Esophagus mucosa (tissue), 1 donor: Measurements from ENCODE around the gene ADGRG3. TPM values are rescaled to one million over a fixed set of nuclear protein-coding genes. Genes with fewer than 3 reads are reported as not detected.
"Not testable (repeated sequence)": the region's sequence is repeated elsewhere in the genome, so short reads cannot be mapped to it uniquely, and the experiment has no call there.

Source experiments
- ATAC-seq: fragments of 200-7000 bp; cut with Tn5 transposase; one replicate; pipeline ENCODE4 v1.9.1; 2020
- total RNA-seq: library from RNA; stranded (reverse); gene quantifications from one replicate; pipeline ENCODE4 v1.2.4, GENCODE V29; 2023
- donor health status: DM: yes; HTN: yes; CAD: no.

Gene ADGRG3
- total RNA-seq, 1 donor from 2014 or later = 0.84 TPM

DNA sequence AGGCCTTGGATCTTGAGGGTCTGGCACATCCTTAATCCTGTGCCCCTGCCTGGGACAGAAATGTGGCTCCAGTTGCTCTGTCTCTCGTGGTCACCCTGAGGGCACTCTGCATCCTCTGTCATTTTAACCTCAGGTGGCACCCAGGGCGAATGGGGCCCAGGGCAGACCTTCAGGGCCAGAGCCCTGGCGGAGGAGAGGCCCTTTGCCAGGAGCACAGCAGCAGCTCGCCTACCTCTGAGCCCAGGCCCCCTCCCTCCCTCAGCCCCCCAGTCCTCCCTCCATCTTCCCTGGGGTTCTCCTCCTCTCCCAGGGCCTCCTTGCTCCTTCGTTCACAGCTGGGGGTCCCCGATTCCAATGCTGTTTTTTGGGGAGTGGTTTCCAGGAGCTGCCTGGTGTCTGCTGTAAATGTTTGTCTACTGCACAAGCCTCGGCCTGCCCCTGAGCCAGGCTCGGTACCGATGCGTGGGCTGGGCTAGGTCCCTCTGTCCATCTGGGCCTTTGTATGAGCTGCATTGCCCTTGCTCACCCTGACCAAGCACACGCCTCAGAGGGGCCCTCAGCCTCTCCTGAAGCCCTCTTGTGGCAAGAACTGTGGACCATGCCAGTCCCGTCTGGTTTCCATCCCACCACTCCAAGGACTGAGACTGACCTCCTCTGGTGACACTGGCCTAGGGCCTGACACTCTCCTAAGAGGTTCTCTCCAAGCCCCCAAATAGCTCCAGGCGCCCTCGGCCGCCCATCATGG, 4.0 kb upstream of the ADGRG3 start:
- no peak for ATAC-seq

DNA sequence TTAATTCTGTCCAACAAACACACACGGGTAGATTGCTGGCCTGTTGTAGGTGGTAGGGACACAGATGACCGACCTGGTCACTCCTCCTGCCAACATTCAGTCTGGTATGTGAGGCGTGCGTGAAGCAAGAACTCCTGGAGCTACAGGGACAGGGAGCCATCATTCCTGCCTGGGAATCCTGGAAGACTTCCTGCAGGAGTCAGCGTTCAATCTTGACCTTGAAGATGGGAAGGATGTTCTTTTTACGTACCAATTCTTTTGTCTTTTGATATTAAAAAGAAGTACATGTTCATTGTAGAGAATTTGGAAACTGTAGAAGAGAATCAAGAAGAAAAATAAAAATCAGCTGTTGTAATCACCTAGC, 3.5 kb upstream of the ADGRG3 start:
- ATAC-seq = no peak

DNA sequence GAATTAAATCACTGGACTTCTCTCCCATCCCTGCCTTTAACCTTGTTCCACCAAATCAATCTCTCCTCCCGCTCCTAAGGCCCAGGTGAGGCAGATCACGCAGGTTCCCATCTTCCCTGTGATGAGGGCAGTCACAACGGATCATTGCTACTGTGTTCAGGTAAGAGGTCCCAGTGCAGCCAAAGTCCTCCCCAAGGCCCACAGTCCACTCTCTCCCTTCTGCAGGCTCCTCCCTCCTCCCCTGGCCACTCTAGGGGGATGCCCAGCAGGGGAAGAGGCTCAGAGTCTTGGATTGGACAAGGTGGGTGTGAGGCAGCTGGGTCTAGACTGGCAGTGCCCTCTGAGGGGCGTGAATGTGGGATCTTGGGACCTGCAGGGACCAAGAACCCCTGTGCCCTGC, 2.6 kb upstream of the ADGRG3 start:
- ATAC-seq = no peak

DNA sequence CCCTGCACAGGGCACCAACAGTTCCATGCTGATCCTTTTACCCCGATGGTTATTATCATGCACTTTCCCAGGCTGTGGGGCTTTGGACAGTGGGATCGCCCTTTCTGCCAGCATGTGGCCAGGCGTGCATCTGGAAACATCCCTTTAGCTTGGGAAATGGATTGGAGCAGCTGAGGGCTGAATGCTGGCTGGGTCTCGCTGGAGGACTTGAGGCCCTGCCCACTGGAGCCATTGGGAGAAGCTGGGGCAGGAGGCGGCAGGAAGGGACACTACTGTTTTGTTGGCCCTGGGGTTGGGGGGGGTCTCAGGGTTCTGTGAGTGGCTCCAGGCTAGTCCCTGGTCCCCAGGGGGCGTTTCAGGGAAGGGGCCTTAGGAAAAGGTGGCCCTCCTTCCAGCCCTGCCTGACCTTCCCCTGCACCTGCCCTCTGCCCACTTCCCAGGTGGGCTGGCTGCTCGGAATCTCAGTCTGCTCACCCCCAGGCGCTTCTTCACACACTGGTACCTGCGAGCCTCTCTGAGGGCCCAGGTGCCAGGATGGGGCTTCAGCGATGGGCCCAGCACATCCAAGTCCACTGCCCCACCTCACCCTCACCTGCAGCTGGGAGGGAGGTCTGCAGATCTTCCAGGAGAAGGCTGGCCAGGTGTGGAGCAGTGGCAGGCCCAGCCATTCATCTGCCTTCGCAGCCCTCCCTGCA, 1.6 kb upstream of the ADGRG3 start:
- ATAC-seq = peak; percentile 3

DNA sequence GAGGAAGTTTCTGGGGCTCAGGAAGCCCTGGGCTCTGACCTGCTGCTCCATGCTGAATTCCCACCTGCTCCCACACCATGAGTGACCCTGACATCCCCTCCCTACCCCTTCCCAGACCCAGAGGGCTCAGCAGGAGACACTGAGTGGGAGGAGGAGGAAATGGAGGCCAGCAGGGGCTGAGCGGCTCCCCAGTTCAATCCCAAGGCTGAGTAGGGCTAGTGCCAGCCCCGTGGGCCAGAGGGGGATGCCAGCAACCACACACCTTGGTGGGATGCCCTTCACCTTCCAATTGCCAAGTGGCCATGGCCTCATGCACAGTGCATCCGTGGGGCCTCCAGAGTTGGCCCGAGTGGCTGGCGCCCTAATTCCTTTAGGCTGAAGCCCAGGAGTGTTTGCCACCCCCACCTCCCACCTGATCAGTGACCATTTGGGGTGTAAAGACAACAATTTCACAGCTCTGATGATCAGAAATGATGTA, 1.0 kb upstream of the ADGRG3 start:
- ATAC-seq = peak; percentile 5

DNA sequence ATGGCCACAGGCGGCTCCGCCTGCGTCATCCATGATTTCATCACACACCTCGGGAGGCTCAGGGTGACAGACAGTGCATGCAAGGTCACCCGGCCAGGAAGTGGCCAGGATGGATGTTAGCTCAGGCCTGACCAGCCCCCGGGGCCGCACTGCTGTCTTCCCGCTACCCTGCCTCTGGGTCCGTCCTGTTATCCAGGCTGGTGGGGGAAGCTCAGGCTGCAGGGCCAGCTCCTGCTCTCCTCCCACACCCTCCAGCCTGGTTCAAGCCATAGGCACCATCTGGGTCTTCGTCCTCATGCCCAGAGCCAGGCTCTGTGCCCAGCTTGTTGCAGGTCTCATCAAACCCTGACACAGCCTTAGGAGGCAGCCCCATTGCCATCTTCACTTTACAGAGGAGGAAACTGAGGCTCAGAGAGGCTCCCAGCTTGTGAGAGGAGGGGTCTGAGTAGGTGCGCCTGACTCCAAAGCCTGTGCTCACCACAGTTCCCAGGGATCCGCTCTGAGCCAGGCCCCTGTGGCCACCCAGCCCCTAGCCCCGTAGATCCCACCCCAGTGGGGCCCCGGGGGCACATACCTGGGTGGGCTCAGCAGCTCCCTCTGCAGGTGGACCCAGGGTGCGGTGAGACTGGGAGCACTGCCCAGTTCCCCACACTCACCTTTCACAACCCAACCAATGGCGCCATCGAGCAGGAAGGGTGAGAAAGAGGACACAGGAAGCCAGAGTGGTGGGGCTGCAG, 412 bp upstream of the ADGRG3 start:
- peak; percentile 54 for ATAC-seq

DNA sequence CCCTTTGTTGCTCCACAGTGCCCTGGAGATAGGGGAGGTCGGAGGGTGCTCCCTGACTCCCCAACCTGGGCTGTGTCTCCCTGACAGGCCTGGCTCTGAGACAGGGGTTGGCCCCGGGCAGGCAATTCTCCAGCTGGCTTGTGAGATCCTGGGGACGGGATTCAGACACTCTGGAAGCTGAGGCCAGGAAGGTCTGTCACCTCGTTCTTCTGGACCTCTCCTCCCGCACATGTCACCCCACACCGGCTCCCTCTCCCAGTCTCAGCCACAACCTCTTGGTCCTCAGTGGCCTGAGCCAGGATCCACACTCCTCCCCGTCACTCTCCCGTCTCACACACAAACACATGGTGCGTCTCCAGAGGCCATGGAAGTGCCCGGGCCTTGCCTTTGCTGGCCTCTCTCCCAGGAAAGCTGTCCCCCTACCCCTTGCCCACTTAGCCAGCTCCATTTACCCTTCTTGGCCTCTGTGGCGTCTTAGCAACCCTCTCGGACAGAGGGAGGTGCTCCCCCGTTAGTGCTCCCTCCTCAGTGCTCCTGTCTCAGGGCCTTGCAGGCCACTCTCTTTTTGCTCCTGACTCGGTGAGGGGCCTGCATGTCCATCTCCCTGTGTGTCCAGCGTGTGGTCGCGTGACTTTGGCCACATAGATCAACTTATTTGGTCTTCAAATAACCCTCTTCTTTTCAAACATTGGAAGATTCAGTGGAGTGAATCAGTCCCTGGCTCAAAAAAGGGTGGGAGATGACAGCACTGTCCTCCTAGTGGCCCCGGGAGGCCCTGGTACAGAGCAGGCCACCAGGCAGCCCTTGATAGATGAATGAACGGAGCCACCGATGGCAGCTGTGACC, 747 bp downstream of the ADGRG3 start:
- ATAC-seq = no peak

DNA sequence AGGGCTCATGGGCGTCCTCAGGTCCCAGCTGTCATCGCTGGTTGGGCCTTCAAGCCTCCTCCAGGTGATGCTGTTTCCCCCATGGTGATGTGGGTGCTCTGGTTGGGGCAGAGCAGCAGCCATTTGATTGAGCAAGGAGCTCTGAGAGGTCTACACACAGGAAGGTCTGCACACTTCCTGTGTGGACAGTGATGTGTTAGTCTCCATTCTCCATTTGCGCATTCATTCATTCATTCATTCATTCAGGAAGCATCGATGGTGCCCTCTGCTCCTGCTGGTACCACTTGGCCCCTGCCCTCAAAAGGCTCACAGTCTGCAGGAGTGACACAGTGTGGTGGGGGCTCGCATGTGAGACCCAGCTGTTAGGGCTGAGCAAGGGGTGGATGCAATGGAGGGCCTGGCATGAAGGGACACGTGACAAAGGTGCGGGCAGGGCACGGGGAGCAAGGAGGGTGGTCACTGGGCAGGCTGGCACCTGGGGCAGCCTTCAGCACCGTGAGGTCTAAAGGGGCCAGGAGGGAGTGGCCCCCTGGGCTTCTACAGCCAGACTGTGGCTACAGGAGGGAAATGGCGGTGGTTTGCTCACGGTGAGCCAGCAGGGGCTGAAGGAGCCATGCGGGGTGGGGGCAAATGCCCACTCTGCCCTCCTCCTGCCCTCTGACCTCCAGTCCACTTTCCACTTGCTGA, 1.5 kb downstream of the ADGRG3 start:
- no peak for ATAC-seq

DNA sequence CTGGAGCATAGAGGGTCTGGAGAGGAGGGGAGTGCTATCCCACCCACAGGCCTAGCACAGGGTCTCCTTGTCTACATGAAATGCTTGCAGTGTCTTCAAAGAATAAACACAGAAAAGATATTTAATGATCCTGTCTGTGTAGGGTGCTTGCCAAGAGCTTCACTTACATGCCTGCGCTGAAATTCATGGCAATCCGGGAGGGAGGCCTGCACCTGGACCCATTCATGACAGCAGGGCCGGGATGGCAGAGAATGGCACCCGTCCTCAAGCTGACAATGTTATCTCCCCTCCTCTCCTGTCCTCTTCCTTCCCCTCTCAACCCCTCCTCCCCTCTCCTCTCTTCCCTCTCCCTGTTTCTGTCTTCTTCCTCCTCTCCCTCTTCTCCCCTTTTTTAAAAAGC, 2.1 kb downstream of the ADGRG3 start:
- no peak for ATAC-seq

DNA sequence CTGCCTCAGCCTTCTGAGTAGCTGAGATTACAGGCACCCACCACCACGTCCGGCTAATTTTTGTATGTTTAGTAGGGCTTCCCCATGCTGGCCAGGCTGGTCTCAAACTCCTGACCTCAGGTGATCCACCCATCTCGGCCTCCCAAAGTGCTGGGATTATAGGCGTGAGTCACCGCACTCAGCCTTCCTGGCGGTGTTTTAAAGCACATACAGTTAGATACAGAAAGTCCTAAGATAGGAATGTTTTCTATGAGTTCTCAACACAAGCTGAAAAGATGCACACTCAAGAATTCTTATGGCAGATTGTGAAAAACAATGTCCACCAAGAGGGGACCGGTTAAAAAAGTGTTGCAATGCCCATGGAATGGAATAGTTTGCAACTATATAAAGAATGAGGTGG, 3.3 kb downstream of the ADGRG3 start:
- ATAC-seq = not testable (repeated sequence)

DNA sequence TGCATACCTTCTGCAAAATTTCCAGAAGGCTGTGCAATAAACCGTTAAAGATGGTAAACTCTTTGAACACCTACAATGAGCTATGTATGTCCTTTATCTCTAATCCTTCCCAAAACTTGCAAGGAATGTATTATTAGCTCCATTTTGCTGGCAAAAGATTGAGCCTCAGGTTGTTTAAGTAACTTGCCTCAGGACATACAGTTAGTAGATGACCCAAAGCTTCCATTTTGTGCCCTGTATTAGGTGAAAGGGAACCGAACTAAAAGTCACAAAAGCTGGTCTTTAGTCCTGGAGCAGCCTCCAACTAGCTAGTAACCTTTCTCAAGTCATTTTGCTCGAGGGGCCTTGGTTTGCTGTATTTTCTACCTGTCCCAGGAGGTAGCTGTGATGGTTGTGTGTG, 4.3 kb downstream of the ADGRG3 start:
- ATAC-seq = no peak

DNA sequence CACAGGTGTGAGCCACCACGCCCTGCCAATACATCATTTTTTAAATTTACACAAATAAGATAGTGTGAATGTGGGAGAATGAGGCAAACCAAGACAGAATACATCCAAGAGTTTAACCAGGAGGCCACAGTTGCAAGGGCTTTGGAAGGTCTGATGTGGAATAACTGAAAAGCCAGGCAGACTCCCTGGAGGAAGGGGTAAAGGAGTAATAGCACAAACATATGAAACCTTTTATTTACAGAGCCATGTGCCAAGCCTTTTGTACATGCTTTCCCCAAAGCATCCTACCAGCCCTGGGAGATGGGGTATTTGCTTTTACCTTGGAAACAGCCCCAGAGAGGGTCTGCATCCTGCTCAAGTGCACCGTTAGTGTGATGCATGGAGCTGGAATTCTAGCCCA, 4.7 kb downstream of the ADGRG3 start:
- no peak for ATAC-seq

DNA sequence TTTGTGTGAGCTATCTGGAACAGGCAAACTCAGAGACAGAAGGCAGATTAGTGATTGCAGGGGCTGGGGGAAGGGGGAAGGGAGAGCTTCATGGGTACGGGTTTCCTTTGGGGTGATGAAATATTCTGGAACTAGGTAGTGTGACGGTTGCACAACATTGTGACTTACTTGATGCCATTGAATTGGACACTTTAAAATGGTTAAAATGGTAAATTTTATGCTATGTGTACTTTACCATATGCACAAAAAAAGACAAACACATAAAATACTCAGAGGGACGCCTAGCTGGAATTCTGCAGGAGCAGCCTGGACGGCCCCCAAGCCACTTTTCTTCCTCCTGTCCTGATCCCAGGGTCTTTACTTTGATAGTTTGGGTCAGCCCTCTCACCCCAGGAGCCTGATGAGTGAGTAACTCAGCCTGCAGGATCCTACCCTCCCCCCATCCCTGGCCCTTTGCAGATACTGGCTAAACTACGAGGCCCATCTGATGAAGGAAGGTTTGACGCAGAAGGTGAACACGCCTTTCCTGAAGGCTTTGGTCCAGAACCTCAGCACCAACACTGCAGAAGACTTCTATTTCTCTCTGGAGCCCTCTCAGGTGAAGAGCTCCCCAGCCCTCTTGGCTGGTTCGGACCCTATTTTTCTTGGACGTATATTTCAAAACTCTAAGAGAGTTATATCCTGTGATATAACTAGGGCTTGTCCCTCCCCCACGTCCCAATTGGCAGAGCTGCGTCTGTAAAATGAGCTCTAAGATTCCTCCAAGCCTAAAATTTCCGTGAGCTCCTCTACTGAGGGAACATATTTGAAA, 7.8 kb downstream of the ADGRG3 start:
- ATAC-seq = no peak

DNA sequence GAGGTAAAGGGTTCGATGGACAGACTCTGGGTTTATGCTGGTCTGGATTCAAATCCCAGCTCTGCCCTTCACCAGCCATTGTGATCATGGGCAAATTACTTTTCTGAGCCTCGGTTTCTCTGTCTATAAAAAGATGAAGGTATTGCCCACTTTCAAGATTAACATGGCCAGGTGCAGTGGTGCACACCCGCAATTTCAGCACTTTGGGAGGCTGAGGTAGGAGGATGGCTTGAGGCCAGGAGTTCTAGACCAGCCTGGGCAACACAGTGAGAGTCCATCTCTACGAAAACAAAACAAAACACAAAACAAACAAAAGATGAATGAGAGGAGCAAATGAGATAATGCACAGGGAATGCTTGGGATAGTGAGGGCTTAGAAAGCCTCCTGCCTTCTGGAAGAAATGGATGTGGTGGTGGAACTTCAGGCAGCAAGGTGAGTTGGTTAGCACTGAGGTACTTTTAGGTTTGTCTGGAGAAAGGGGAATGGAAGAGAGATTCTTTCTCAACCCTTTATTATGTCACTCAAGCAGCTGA, 8.5 kb downstream of the ADGRG3 start:
- no peak for ATAC-seq

DNA sequence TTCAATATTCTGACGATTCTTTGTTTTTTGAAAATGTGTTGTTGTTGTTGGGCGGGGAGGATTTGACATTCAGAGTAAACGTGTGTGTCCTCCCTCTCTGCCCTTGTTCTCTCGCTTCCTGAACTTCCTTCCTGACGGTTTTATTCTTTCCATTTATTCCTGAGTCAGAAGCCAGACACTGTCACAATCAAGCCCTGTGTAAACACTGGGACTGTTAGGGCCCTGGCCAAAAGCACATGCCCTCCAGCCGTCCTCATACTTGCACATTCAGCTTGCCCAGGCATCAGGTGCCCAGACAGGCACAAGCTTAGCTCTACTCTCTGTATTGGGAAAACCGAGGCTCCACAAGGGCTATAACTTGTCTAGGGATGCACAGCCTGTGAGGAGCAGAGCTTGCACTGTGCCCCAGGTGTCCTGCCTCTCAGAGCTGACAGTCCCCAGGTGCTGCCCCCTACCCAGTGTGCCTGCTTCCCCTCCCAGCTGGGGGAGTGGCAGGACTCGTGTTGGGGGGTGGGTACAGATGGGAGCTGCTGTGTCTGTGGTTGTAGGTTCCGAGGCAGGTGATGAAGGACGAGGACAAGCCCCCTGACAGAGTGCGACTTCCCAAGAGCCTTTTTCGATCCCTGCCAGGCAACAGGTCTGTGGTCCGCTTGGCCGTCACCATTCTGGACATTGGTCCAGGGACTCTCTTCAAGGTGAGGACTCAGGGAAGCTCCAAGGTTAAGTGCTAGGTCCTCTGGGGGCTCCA, 9.7 kb downstream of the ADGRG3 start:
- peak; percentile 80 for ATAC-seq

DNA sequence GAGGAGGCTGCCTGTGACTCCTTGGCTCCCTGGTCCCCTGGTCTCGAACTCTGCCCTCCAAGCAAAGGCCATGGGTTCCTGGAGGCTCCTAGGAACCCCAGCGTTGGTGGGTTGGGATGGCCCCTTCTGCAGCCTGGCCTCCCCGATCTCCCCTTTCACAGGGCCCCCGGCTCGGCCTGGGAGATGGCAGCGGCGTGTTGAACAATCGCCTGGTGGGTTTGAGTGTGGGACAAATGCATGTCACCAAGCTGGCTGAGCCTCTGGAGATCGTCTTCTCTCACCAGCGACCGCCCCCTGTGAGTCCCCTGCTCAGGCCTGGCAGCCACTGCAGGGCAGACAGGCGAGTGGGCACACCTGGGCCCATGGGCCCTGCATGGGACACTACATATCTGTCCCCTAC, 10.9 kb downstream of the ADGRG3 start:
- ATAC-seq = no peak

DNA sequence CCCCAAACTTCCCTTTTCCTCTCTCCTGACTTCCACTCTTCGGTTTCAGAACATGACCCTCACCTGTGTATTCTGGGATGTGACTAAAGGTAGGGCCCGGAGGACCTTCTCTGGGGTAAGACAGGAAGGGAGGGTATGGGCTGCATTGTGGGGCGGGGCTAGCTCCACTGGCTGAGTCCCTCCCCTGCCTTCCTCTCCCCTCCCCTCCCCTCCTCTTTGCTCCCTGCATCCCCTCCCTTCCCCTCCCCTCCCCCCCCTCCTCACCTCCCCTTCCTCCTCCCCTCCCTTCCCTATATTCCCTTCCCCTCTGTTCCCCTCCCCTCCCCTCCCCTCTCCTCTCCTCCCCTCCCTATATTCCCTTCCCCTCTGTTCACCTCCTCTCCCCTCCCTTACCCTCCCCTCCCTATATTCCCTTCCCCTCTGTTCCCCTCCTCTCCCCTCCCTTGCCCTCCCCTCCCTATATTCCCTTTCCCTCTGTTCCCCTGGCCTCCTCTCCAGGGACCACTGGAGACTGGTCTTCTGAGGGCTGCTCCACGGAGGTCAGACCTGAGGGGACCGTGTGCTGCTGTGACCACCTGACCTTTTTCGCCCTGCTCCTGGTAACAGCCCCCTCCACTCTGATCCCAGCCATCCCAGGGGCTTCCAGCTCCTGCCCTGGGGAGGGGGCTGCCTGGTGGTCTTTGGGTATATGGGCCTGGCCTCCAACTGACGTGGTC, 11.8 kb downstream of the ADGRG3 start:
- no peak for ATAC-seq

DNA sequence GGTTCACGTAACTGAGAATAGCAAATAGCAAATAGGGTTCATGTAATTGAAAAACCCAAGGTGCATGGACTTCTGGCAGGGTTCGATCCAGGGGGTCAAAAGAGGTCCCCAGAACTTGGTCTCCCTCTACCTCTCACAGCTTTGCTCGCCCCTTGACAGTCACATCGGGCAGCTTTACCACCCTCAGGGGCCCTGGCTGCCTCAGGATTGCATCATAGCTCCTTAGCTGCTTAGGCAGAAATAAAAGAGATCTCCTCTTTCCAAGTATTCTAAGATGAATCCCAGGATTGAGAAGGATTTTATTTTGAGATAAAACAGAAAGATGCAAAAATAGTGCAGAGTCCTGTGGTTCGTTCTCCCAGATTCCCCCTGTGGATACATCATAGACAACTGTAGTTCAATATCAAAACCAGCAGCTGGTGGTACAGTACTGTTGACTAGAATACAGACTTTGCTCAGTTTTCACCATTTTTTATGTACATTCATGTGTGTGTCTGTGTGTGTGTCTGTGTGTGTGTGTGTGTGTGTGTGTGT, 12.8 kb downstream of the ADGRG3 start:
- no peak for ATAC-seq
